GM21528 (cell line): ENCODE results near the gene SUPT4H1.
"Not testable (repeated sequence)": the region's sequence is repeated elsewhere in the genome, so short reads cannot be mapped to it uniquely, and the experiment has no call there.

Source experiments
- ATAC-seq: cut with Tn5 transposase; IDR thresholded peaks from one replicate; pipeline ENCODE4 v1.9.1; 2021; ENCODE audit warnings: mild to moderate bottlenecking, moderate library complexity; ENCODE audit not compliant: unreplicated experiment, low FRiP score

The SUPT4H1 gene

GRCh38 chr17:58343131-58343530 lies 8.9 kb downstream of the SUPT4H1 start:
- ATAC-seq: no peak

- ATAC-seq: no peak
Observed at GRCh38 chr17:58341861-58342475, 10.0 kb downstream of the SUPT4H1 start.

GRCh38 chr17:58341136-58341860 lies 10.7 kb downstream of the SUPT4H1 start:
- ATAC-seq: not testable (repeated sequence)

DNA sequence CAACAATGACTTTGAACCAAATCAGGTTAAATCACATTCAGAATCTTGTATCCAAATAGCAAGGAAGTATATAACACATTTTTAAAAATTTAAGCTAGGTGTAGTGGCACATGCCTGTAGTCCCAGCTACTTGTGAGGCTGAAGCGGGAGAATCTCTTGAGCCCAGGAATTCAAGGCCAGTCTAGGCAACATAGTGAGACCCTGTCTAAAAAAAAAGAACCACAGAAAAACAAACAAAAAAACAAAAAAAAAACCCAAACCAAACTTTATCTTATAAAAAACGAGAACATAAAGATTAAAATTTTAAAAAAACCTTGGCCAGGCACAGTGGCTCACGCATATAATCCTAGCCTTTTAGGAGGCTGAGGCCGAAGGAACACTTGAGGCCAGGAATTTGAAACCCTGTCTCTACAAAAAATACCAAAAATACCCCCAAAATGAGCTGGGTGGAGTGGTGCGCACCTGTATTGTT lies 11.6 kb downstream of the SUPT4H1 start:
- ATAC-seq: no peak

DNA sequence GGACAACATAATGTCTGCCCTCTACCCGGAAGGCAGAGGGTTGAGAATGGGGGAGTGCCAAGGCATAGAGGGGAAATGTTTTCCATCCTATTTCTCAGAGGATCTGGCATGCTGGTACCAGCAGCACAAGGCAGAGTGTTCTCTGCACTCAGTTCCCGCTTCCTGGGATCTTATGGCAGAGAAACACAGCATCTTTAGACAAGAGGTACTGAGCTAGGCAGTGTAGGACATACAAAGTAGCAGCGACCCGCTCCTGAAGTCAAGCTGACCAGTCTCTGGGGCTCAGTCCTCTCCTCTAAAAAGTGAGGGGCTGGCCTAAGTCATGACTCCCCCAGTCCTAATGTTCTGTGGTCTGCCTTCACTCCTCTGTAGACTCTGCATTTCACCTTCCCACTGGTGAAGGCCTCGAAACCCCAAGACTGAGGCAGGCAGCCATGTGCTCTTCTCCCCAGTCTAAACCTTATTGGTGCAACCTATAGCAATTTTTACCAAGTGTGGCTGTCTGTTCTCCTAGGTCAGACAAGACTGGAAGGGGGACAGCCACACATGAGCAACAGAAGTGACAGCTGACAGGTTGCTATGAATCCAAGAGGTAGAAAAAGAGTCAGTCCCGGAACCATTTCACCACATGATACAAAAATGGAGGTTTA lies 12.1 kb downstream of the SUPT4H1 start:
- no peak for ATAC-seq

DNA sequence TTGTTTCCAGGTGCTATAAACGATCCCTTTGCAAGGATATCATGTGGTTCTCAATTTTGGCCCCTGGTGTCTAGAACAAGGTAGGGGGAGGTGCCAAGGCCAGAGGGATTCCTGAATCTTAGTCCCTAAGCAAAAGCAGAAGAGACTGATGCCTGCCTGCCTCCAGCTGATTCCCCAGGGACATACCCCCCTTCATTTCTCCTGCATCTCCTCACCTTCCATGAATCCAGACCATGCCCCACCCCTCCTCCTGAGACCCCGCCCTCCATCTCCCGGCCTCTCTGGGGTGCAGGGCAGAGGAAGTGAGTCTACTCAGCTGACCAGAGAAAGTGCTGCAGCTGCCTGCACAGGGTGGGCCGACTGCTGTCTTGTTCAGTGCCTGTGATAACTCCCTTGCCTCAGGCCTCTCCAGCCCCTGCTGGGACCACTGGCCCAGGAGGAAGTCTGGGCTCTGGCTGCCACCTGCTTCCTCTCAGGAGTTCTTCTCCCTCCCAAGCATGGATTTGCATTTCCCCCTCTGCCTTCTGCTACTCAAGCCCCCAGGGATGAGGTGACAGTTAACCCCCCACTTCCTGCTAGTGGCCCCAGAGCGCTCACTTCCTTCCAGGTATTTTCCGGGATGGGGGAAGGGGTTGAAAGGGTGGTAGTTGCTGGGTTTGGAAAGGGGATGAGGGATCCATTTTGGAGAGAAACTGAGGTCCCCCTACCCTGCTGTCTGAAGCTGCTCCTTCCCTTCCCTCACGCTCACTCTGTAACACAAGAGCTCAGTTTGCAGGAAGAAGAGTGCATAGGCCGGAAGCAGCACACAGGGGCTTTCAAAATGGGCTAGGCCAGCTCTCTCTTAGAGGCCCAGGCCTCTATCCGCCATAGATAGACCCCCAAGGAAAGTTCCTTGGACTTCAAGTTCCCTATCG lies 12.9 kb downstream of the SUPT4H1 start:
- ATAC-seq: peak; percentile 21

DNA sequence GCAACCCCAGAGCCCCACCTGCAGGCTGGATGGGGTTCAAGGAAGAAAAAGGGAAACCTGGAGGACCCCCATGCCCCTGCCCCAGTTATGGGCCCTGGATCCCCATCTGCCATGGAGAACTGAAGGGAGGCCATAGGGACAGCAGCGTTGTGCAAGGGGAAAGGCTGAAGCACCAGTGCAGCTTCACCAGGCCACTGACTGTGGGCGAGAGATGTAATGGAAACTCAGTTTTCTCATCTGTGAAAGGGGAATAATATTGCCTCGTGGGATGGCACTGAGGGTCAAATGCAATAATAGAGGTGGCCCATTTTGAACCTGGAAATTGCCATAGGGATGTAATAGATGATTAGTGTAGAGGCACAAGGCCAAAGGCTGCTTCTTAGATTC lies 13.6 kb downstream of the SUPT4H1 start:
- ATAC-seq: no peak

DNA sequence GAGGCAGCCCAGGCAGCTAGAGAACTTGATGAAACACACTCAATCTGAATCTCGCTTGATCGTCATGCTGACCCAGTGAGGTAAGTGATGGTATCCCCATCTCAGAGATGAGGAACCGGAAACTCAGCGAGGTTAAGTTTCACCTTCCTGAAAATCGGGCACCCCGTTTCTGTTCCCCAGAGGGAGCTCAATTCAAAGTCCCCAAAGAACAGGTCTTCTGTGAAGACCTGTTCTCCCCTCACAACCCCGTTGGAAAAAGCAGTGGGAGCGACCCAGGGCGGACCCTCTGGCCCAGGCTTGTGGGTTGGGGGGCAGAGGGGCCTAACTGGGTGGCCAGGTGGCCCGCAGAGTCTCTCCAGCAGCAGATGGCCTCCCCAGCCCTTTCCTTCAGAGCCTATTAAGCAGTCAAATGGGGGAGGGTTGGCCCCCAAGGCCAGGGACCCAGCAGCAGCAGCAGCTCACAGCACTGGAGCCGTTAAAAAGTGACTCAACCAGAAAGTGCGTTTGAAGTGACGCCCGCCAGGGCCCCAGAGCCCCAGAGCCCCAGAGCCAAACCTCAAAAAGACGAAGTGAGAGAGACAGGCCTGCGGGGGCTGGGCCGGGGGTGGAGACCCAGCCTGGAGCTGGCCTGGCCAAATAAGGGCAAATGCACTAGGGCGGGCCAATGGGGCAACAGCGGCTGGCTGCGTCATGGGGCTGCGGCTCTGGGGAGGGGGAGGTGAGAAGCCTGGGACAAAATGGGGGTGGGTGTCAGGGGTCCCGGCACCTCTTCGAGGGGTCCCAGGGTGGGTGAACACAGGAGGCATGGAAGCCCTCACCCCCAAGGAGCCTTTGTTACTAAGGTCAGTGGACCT lies 14.2 kb downstream of the SUPT4H1 start:
- peak; percentile 54 for ATAC-seq

- ATAC-seq: no peak
Observed at GRCh38 chr17:58337210-58337599, 14.8 kb downstream of the SUPT4H1 start.

- no peak for ATAC-seq
Observed at GRCh38 chr17:58336456-58337209, 15.4 kb downstream of the SUPT4H1 start.

- no peak for ATAC-seq
Observed at GRCh38 chr17:58335779-58336455, 16.1 kb downstream of the SUPT4H1 start.

- no peak for ATAC-seq
Observed at GRCh38 chr17:58335061-58335731, 16.8 kb downstream of the SUPT4H1 start.

GRCh38 chr17:58334661-58335060 lies 17.3 kb downstream of the SUPT4H1 start:
- no peak for ATAC-seq

- no peak for ATAC-seq
Observed at GRCh38 chr17:58334256-58334655, 17.7 kb downstream of the SUPT4H1 start.

- ATAC-seq: no peak
Observed at GRCh38 chr17:58333736-58334207, 18.2 kb downstream of the SUPT4H1 start.

DNA sequence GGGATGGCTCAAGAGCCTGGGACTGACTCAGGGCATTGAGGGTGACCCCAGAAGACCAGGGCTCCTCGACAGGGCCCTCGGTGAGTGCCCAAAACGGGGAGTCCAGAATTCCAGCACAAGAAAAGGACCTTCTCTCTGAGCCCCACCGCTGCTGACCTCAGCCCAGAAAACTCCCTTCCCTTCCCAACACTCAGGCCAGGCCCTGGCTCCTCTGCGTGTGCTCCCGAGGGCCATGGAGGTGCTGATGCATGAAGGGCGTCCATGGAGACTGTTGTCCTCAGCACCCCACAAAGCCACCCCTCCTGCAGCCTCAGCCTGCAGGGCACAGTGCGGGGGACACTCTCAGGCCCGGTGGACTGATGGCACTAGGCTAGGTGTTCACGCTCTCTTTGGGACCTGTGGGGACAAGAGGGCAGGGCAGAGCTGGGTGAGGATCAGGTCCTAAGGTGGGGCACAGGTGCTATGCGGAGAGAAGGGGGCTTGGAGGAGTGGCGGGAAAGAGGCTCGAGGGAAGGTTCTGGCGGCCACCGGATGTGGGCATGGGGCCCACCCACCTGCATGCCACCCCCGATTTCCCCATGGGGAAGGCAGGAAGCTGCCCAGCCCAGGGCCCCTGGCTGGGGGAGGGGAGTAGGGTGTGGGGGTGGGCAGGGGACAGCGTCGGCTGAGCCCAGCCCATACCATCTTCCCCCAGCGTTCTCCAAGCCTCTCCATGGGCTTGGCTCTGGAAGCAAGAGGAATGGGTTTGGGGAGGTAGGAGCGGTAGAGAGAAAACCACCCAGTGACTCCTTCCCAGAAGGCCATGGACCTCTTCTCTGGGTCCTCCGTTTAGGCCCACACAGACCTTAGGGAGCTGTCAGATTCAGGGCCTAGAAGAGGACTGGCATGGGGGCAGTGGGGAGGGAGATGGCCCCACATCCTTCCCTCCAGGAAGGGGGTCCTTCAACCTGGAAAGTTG lies 18.9 kb downstream of the SUPT4H1 start:
- no peak for ATAC-seq
